ENCODE measurements around the gene PLOD1.

DNA sequence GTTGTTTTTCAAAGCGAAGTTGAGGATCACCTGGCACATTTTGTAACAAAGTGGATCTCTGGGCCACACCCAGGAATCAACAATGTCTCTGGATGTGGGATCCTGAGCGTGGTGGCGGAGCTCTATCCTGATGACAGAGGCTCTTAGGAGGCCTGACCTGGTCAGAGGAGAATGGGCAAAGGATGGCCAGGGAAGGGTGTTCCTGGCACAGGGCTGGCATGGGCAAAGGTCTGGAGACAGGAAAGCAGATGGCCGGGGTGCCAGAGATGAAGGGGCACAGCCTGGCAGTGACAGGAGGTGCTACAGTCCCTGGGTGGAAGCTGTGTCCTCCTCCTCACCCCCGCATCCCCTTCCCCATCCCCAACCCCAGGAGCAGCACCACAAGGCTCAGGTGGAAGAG is 25.8 kb downstream of the PLOD1 start:
- TF ChIP-seq, protein P1, sequence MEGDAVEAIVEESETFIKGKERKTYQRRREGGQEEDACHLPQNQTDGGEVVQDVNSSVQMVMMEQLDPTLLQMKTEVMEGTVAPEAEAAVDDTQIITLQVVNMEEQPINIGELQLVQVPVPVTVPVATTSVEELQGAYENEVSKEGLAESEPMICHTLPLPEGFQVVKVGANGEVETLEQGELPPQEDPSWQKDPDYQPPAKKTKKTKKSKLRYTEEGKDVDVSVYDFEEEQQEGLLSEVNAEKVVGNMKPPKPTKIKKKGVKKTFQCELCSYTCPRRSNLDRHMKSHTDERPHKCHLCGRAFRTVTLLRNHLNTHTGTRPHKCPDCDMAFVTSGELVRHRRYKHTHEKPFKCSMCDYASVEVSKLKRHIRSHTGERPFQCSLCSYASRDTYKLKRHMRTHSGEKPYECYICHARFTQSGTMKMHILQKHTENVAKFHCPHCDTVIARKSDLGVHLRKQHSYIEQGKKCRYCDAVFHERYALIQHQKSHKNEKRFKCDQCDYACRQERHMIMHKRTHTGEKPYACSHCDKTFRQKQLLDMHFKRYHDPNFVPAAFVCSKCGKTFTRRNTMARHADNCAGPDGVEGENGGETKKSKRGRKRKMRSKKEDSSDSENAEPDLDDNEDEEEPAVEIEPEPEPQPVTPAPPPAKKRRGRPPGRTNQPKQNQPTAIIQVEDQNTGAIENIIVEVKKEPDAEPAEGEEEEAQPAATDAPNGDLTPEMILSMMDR (IDR thresholded peaks at IDR 0.05) = no peak
- TF ChIP-seq ZFX (IDR thresholded peaks at IDR 0.05; ENCODE audit: borderline replicate concordance) = no peak

Measured in 22Rv1 (cell line).